Measurements from ENCODE around the gene STN1. TPM values are rescaled to one million over a fixed set of nuclear protein-coding genes. Genes with fewer than 3 reads are reported as not detected.
A peak's percentile ranks its signal among the peaks of the same experiment; 100 is the strongest.

Gene STN1
- total RNA-seq, 1 donor from 2014 or later: 17.3 TPM

DNA sequence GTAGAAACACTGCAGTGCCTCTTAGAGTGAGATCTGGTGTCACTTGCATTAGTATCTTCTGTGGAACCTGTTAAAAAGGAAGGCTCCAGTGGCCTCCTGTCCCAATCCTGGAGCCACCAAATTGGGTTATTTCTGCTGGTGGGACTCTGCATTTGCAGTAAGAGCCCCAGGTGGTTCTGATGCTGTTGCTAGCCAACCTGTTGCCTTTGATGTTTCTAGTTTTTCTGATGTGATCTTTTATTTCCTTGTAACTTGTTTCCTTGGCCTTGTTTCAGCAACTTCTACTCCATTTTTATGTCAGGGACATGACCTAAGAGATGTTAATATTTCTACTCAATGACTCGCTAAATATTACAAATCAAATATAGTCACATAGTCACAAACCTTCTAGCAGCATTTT lies 12.5 kb upstream of the STN1 start:
- Mint-ChIP-seq H3K27me3 (ENCODE audit: low read depth, unreplicated experiment) (no peaks in the 10 kb centered on the region), H3K27ac (ENCODE audit: unreplicated experiment) (no peak overlapping the region), H3K4me1 (ENCODE audit: low read depth, unreplicated experiment) (peaks cover 6% of the 10 kb centered on the region), H3K36me3 (ENCODE audit: low read depth, unreplicated experiment) (no peaks in the 10 kb centered on the region), H3K4me3 (ENCODE audit: unreplicated experiment) (no peak overlapping the region), H3K9me3 (ENCODE audit: unreplicated experiment) (peaks cover 3% of the 10 kb centered on the region)
- Histone ChIP-seq H3K9ac (ENCODE audit: low read length) (no peak overlapping the region), H3K27ac (ENCODE audit: low read depth, low read length) (no peak overlapping the region), H3K79me2 (ENCODE audit: insufficient read depth, low read length) (no peaks in the 10 kb centered on the region), H3K4me2 (ENCODE audit: low read length) (no peak overlapping the region), H3K9me3 (ENCODE audit: insufficient read depth, low read depth, low read length) (no peaks in the 10 kb centered on the region), H3K27me3 (ENCODE audit: insufficient read depth, low read length) (no peaks in the 10 kb centered on the region), H3K4me3 (ENCODE audit: insufficient read depth, low read depth, low read length) (no peak overlapping the region), H4K20me1 (ENCODE audit: insufficient read depth, low read length) (no peaks in the 10 kb centered on the region), H3K36me3 (ENCODE audit: insufficient read depth, low read length) (no peaks in the 10 kb centered on the region), H3K4me1 (ENCODE audit: insufficient read depth, low read length) (no peaks in the 10 kb centered on the region), H2AFZ (ENCODE audit: low read depth, low read length) (no peak overlapping the region)
- DNase-seq (ENCODE audit: low read depth): no peak
- no peak for TF ChIP-seq EZH2 (IDR thresholded peaks at IDR 0.05; ENCODE audit: insufficient read depth, low read length)
- TF ChIP-seq, protein P1, sequence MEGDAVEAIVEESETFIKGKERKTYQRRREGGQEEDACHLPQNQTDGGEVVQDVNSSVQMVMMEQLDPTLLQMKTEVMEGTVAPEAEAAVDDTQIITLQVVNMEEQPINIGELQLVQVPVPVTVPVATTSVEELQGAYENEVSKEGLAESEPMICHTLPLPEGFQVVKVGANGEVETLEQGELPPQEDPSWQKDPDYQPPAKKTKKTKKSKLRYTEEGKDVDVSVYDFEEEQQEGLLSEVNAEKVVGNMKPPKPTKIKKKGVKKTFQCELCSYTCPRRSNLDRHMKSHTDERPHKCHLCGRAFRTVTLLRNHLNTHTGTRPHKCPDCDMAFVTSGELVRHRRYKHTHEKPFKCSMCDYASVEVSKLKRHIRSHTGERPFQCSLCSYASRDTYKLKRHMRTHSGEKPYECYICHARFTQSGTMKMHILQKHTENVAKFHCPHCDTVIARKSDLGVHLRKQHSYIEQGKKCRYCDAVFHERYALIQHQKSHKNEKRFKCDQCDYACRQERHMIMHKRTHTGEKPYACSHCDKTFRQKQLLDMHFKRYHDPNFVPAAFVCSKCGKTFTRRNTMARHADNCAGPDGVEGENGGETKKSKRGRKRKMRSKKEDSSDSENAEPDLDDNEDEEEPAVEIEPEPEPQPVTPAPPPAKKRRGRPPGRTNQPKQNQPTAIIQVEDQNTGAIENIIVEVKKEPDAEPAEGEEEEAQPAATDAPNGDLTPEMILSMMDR (IDR thresholded peaks at IDR 0.05; ENCODE audit: insufficient read depth, low read depth, low read length): no peak
- no peak for FAIRE-seq

DNA sequence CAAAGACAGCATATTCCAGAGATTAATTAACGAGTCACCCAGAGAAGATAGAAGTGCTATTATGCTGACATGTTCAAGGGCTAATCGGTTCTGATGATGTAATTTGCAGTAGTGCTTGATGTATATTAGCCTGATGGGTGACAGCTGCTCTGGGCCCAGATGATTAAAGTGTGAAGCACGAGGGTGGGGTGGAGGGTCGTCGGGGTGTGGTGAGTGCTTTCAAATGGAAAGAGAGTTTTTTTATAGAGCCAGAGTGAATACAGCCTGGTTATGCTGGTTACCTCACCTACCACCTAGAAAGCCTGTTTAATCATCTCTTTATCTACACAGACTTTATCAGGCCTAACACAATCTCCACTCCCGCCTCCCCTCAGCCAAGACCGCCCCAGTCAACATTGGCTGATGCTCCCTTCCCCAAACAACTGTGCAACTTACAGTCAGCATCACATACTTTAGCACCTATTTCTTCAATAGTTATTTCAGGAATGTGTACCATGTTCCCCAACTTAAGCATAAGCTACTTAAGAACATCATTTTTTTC lies 11.5 kb upstream of the STN1 start:
- H3K79me2 ChIP-seq (ENCODE audit: insufficient read depth, low read length): no peaks in the 10 kb centered on the region
- FAIRE-seq (no peak), DNase-seq (ENCODE audit: low read depth) (peak; percentile 20)
- no peak for TF ChIP-seq EZH2 (IDR thresholded peaks at IDR 0.05; ENCODE audit: insufficient read depth, low read length)
- TF ChIP-seq, protein P1 (IDR thresholded peaks at IDR 0.05; ENCODE audit: insufficient read depth, low read depth, low read length): no peak
- Mint-ChIP-seq H3K4me3 (ENCODE audit: unreplicated experiment) (no peak overlapping the region), H3K9me3 (ENCODE audit: unreplicated experiment) (no peaks in the 10 kb centered on the region), H3K4me1 (ENCODE audit: low read depth, unreplicated experiment) (peaks cover 6% of the 10 kb centered on the region), H3K27me3 (ENCODE audit: low read depth, unreplicated experiment) (no peaks in the 10 kb centered on the region), H3K27ac (ENCODE audit: unreplicated experiment) (peak overlapping the region; percentile 41), H3K36me3 (ENCODE audit: low read depth, unreplicated experiment) (no peaks in the 10 kb centered on the region)
- no peak overlapping the region for H3K4me3 ChIP-seq (ENCODE audit: insufficient read depth, low read depth, low read length)
- H3K27me3 ChIP-seq (ENCODE audit: insufficient read depth, low read length): no peaks in the 10 kb centered on the region
- no peak overlapping the region for H2AFZ ChIP-seq (ENCODE audit: low read depth, low read length)
- no peaks in the 10 kb centered on the region for H3K9me3 ChIP-seq (ENCODE audit: insufficient read depth, low read depth, low read length)
- no peak overlapping the region for H3K4me2 ChIP-seq (ENCODE audit: low read length)
- no peak overlapping the region for H3K27ac ChIP-seq (ENCODE audit: low read depth, low read length)
- H3K4me1 ChIP-seq (ENCODE audit: insufficient read depth, low read length): no peaks in the 10 kb centered on the region
- no peaks in the 10 kb centered on the region for H3K36me3 ChIP-seq (ENCODE audit: insufficient read depth, low read length)
- H3K9ac ChIP-seq (ENCODE audit: low read length): no peak overlapping the region
- no peaks in the 10 kb centered on the region for H4K20me1 ChIP-seq (ENCODE audit: insufficient read depth, low read length)

DNA sequence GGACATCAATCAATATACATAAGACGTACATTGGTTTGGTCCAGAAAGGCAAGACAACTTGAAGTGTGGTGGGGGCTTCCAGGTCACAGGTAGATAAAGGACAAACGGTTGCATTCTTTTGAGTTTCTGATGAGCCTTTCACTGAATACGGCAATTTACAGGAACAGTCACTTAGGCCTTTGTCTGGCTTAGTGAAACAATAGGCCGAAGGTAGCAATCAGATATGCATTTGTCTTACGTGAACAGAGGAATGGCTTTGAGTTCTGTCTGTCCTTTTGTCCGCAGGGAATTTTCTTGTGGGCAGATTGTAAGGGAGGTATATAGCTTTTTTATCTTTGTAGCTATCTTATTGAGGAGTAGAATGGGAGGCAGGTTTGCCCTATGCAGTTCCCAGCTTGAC lies 10.8 kb upstream of the STN1 start:
- H3K27ac Mint-ChIP-seq (ENCODE audit: unreplicated experiment): no peak overlapping the region
- FAIRE-seq: no peak
- H3K79me2 ChIP-seq (ENCODE audit: insufficient read depth, low read length): no peaks in the 10 kb centered on the region
- no peaks in the 10 kb centered on the region for H4K20me1 ChIP-seq (ENCODE audit: insufficient read depth, low read length)
- TF ChIP-seq EZH2 (IDR thresholded peaks at IDR 0.05; ENCODE audit: insufficient read depth, low read length): no peak
- TF ChIP-seq, protein P1 (IDR thresholded peaks at IDR 0.05; ENCODE audit: insufficient read depth, low read depth, low read length): no peak
- no peak overlapping the region for H2AFZ ChIP-seq (ENCODE audit: low read depth, low read length)
- no peak overlapping the region for H3K4me3 Mint-ChIP-seq (ENCODE audit: unreplicated experiment)
- peaks cover 6% of the 10 kb centered on the region for H3K4me1 Mint-ChIP-seq (ENCODE audit: low read depth, unreplicated experiment)
- H3K9me3 ChIP-seq (ENCODE audit: insufficient read depth, low read depth, low read length): no peaks in the 10 kb centered on the region
- H3K4me3 ChIP-seq (ENCODE audit: insufficient read depth, low read depth, low read length): no peak overlapping the region
- H3K9me3 Mint-ChIP-seq (ENCODE audit: unreplicated experiment): no peaks in the 10 kb centered on the region
- no peaks in the 10 kb centered on the region for H3K36me3 Mint-ChIP-seq (ENCODE audit: low read depth, unreplicated experiment)
- no peak for DNase-seq (ENCODE audit: low read depth)
- no peak overlapping the region for H3K4me2 ChIP-seq (ENCODE audit: low read length)
- H3K9ac ChIP-seq (ENCODE audit: low read length): no peak overlapping the region
- H3K27ac ChIP-seq (ENCODE audit: low read depth, low read length): no peak overlapping the region
- H3K27me3 Mint-ChIP-seq (ENCODE audit: low read depth, unreplicated experiment): no peaks in the 10 kb centered on the region
- no peaks in the 10 kb centered on the region for H3K4me1 ChIP-seq (ENCODE audit: insufficient read depth, low read length)
- H3K36me3 ChIP-seq (ENCODE audit: insufficient read depth, low read length): no peaks in the 10 kb centered on the region
- no peaks in the 10 kb centered on the region for H3K27me3 ChIP-seq (ENCODE audit: insufficient read depth, low read length)

Measured in astrocyte (in vitro differentiated cells and primary cell).